Measurements from ENCODE around the gene MED14. TPM values are rescaled to one million over a fixed set of nuclear protein-coding genes. Genes with fewer than 3 reads are reported as not detected.

The MED14 gene
- polyA plus RNA-seq, 1 donor = 37.6 TPM

DNA sequence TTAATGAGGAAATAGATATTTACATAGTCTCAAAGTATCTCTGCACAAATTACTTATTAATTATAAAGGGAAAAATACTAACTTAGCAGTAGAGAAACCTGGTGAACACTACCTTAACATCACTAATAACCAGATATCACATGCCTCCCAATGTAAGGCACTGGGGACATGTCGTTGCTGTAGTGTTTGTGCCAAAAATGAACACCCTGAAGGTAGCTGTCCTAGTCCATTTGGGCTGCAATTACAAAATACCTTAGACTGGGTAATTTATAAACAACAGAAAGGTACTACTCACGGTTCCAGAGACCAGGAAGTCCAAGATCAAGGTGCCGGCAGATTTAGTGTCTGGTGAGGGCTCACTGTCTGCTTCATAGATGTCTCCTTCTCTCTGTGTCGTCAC lies 122.8 kb downstream of the MED14 start:
- DNase-seq (ENCODE audit: low read depth) = no peak

DNA sequence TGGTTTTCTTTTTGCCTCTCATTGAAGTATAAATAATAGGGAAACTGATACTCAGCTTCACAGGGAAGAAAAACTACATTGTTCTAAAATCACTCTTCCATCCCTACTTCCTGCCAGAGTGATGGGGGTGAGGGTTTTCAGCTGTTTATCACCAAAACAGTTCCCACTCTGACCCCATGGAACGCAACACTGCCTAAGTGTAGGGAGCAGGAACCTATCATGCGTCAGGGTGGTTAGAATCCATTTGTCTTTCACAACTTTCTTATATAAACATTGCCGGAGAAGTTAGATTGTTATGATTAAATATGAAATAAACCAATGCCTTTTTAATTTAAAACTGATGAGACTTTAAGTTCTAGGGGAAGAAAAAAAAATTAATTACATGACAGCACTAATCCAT lies 128.0 kb downstream of the MED14 start:
- DNase-seq (ENCODE audit: low read depth) = no peak

DNA sequence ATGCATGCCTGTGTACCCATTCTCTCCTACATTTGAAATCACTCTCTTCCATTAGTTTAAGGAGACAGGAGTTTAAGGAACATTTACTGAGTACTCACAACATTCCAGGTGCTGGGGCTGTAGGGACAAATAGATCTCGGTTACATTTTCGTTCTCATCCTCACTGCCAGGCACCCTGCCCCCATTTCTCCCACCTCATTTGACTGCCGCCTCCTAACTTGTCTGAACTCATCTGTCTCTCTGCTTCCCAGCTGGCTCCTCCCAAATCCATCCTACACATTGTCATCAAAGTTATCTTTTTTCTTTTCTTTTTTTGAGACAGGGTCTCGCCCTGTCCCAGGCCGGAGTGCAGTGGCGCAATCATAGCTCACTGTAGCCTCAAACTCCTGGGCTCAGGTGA lies 131.9 kb downstream of the MED14 start:
- no peak for DNase-seq (ENCODE audit: low read depth)

Other genes starting within 250 kb of the MED14 start
- gene ATP6AP2, start 154.6 kb downstream of the MED14 start, polyA plus RNA-seq (ENCODE audit: insufficient read length) = 59.7 TPM
- not detected for gene MPC1L, start 112.1 kb downstream of the MED14 start, polyA plus RNA-seq (ENCODE audit: insufficient read length)
- gene CXorf38, start 88.0 kb downstream of the MED14 start, polyA plus RNA-seq (ENCODE audit: insufficient read length) = 6.5 TPM

All from forelimb muscle (tissue), 1 donor.